Activated naive CD8-positive, alpha-beta T cell treated with anti-CD3 and anti-CD28 coated beads, Interleukin-2, amount 10 ng/mL, durations not matched to agents 7 days and 5 days (primary cell): Measurements from ENCODE around the gene PPM1H. TPM values are rescaled to one million over a fixed set of nuclear protein-coding genes. Genes with fewer than 3 reads are reported as not detected.
"Not testable (repeated sequence)": the region's sequence is repeated elsewhere in the genome, so short reads cannot be mapped to it uniquely, and the experiment has no call there.

ENCODE experiments used
- ATAC-seq: fragments of 150-1000 bp; cut with Tn5 transposase; one replicate; pipeline ENCODE4 v1.10.0; 2021; ENCODE audit warnings: low read depth, moderate library complexity
- POLR2A ChIA-PET: fragments of 350-600 bp; sonication (Branson Sonifier 250); formaldehyde crosslinking; loops from one replicate; lab custom pipeline; 2021; ENCODE audit warnings: antibody characterized with exemption; lab: Charles Lee
- DNase-seq: peaks from one replicate; pipeline ENCODE4 v3.0.0; 2021
- H3K27ac Mint-ChIP-seq: one replicate; pipeline ENCODE4 v1.8.0; 2022; ENCODE audit warnings: mild to moderate bottlenecking, mixed read lengths
- H3K27me3 Mint-ChIP-seq: one replicate; pipeline ENCODE4 v1.8.0; 2022; ENCODE audit warnings: mild to moderate bottlenecking, moderate library complexity, mixed read lengths
- H3K36me3 Mint-ChIP-seq: one replicate; pipeline ENCODE4 v1.8.0; 2021; ENCODE audit warnings: mild to moderate bottlenecking, mixed read lengths
- H3K4me1 Mint-ChIP-seq: one replicate; pipeline ENCODE4 v1.8.0; 2021; ENCODE audit warnings: mixed read lengths
- H3K4me3 Mint-ChIP-seq: one replicate; pipeline ENCODE4 v1.8.0; 2022; ENCODE audit warnings: mild to moderate bottlenecking, moderate library complexity, mixed read lengths
- H3K9me3 Mint-ChIP-seq: one replicate; pipeline ENCODE4 v1.8.0; 2021; ENCODE audit warnings: mixed read lengths
- total RNA-seq, 2 experiments: library from RNA; stranded (reverse); gene quantifications; one replicate each; pipeline ENCODE4 v1.2.3, GENCODE V29; 2021

Gene PPM1H
- total RNA-seq, 2 experiments from 2014 or later, result 0.06 TPM; not detected in 1

- H3K4me3 Mint-ChIP-seq, result no peak overlapping the region
- ATAC-seq (no peak), DNase-seq (no peak)
- no peaks in the 10 kb centered on the region for H3K36me3 Mint-ChIP-seq
- H3K4me1 Mint-ChIP-seq, result no peaks in the 10 kb centered on the region
- POLR2A ChIA-PET, result no interaction called here
- peaks cover 12% of the 10 kb centered on the region for H3K27me3 Mint-ChIP-seq
- H3K27ac Mint-ChIP-seq, result no peak overlapping the region
- H3K9me3 Mint-ChIP-seq, result no peaks in the 10 kb centered on the region
These were observed 266.2 kb downstream of the PPM1H start for GRCh38 chr12:62668782-62669181.

GRCh38 chr12:62664951-62665350 lies 270.0 kb downstream of the PPM1H start:
- ATAC-seq, H3K36me3 Mint-ChIP-seq, H3K9me3 Mint-ChIP-seq, DNase-seq, H3K27me3 Mint-ChIP-seq, POLR2A ChIA-PET, H3K4me1 Mint-ChIP-seq, H3K27ac Mint-ChIP-seq, H3K4me3 Mint-ChIP-seq: not testable (repeated sequence)

GRCh38 chr12:62660756-62661155 lies 274.2 kb downstream of the PPM1H start:
- H3K4me3 Mint-ChIP-seq, result no peak overlapping the region
- H3K27ac Mint-ChIP-seq, result no peak overlapping the region
- H3K36me3 Mint-ChIP-seq, result no peaks in the 10 kb centered on the region
- DNase-seq (no peak), ATAC-seq (no peak)
- H3K4me1 Mint-ChIP-seq, result peaks cover 2% of the 10 kb centered on the region
- H3K27me3 Mint-ChIP-seq, result peaks cover 39% of the 10 kb centered on the region
- POLR2A ChIA-PET, result no interaction called here
- H3K9me3 Mint-ChIP-seq, result no peaks in the 10 kb centered on the region

GRCh38 chr12:62659453-62660295 lies 275.3 kb downstream of the PPM1H start:
- Mint-ChIP-seq H3K9me3 (no peaks in the 10 kb centered on the region), H3K27ac (no peak overlapping the region), H3K36me3 (no peaks in the 10 kb centered on the region), H3K4me1 (peaks cover 9% of the 10 kb centered on the region), H3K4me3 (no peak overlapping the region), H3K27me3 (peaks cover 47% of the 10 kb centered on the region)
- POLR2A ChIA-PET, result no interaction called here
- no peak for ATAC-seq
- DNase-seq, result no peak

GRCh38 chr12:62658910-62659309 lies 276.0 kb downstream of the PPM1H start:
- DNase-seq (no peak), ATAC-seq (no peak)
- POLR2A ChIA-PET, result no interaction called here
- Mint-ChIP-seq H3K9me3 (no peaks in the 10 kb centered on the region), H3K36me3 (no peaks in the 10 kb centered on the region), H3K27me3 (peaks cover 50% of the 10 kb centered on the region), H3K27ac (no peak overlapping the region), H3K4me3 (no peak overlapping the region), H3K4me1 (peaks cover 17% of the 10 kb centered on the region)

- no peaks in the 10 kb centered on the region for H3K9me3 Mint-ChIP-seq
- peaks cover 63% of the 10 kb centered on the region for H3K27me3 Mint-ChIP-seq
- H3K36me3 Mint-ChIP-seq, result no peaks in the 10 kb centered on the region
- H3K27ac Mint-ChIP-seq, result no peak overlapping the region
- DNase-seq, result no peak
- no peak overlapping the region for H3K4me3 Mint-ChIP-seq
- H3K4me1 Mint-ChIP-seq, result peaks cover 17% of the 10 kb centered on the region
- no peak for ATAC-seq
- POLR2A ChIA-PET, result no interaction called here
These were observed 277.7 kb downstream of the PPM1H start for GRCh38 chr12:62657363-62657632.

GRCh38 chr12:62656591-62657362 lies 278.2 kb downstream of the PPM1H start:
- Mint-ChIP-seq H3K9me3 (no peaks in the 10 kb centered on the region), H3K27me3 (peaks cover 66% of the 10 kb centered on the region), H3K4me3 (no peak overlapping the region), H3K27ac (no peak overlapping the region), H3K4me1 (peaks cover 17% of the 10 kb centered on the region), H3K36me3 (peaks cover 1% of the 10 kb centered on the region)
- ATAC-seq (no peak), DNase-seq (no peak)
- POLR2A ChIA-PET, result interaction anchor here (0.6 kb wide), 1 partner anchor 53 kb away, joined by 3 read pairs; no protein-coding TSS in a partner anchor

GRCh38 chr12:62655666-62656151 lies 279.2 kb downstream of the PPM1H start:
- Mint-ChIP-seq H3K4me1 (peaks cover 17% of the 10 kb centered on the region), H3K9me3 (no peaks in the 10 kb centered on the region), H3K36me3 (peaks cover 5% of the 10 kb centered on the region), H3K27ac (no peak overlapping the region), H3K27me3 (peaks cover 69% of the 10 kb centered on the region), H3K4me3 (no peak overlapping the region)
- POLR2A ChIA-PET, result no interaction called here
- ATAC-seq (no peak), DNase-seq (no peak)

GRCh38 chr12:62654326-62655241 lies 280.4 kb downstream of the PPM1H start:
- ATAC-seq, result peak; percentile 76
- POLR2A ChIA-PET, result no interaction called here
- Mint-ChIP-seq H3K9me3 (no peaks in the 10 kb centered on the region), H3K4me3 (peak overlapping the region; percentile 70), H3K27ac (no peak overlapping the region), H3K4me1 (peaks cover 17% of the 10 kb centered on the region), H3K27me3 (peaks cover 63% of the 10 kb centered on the region), H3K36me3 (peaks cover 5% of the 10 kb centered on the region)
- DNase-seq, result peak; percentile 31

GRCh38 chr12:62653740-62654139 lies 281.2 kb downstream of the PPM1H start:
- H3K27me3 Mint-ChIP-seq, result peaks cover 60% of the 10 kb centered on the region
- H3K4me1 Mint-ChIP-seq, result peaks cover 17% of the 10 kb centered on the region
- H3K9me3 Mint-ChIP-seq, result no peaks in the 10 kb centered on the region
- H3K36me3 Mint-ChIP-seq, result peaks cover 5% of the 10 kb centered on the region
- POLR2A ChIA-PET, result no interaction called here
- no peak overlapping the region for H3K4me3 Mint-ChIP-seq
- DNase-seq (no peak), ATAC-seq (no peak)
- H3K27ac Mint-ChIP-seq, result no peak overlapping the region

GRCh38 chr12:62653304-62653703 lies 281.6 kb downstream of the PPM1H start:
- peaks cover 58% of the 10 kb centered on the region for H3K27me3 Mint-ChIP-seq
- peaks cover 5% of the 10 kb centered on the region for H3K36me3 Mint-ChIP-seq
- H3K9me3 Mint-ChIP-seq, result no peaks in the 10 kb centered on the region
- H3K27ac Mint-ChIP-seq, result no peak overlapping the region
- H3K4me1 Mint-ChIP-seq, result peaks cover 17% of the 10 kb centered on the region
- H3K4me3 Mint-ChIP-seq, result no peak overlapping the region
- POLR2A ChIA-PET, result no interaction called here
- DNase-seq, result no peak
- no peak for ATAC-seq

- Mint-ChIP-seq H3K36me3 (peaks cover 5% of the 10 kb centered on the region), H3K4me3 (no peak overlapping the region), H3K4me1 (peaks cover 16% of the 10 kb centered on the region), H3K27me3 (peaks cover 51% of the 10 kb centered on the region), H3K9me3 (no peaks in the 10 kb centered on the region), H3K27ac (no peak overlapping the region)
- DNase-seq (no peak), ATAC-seq (no peak)
- POLR2A ChIA-PET, result interaction anchor here (1.2 kb wide), 1 partner anchor 48 kb away, joined by 3 read pairs; no protein-coding TSS in a partner anchor
These were observed 283.8 kb downstream of the PPM1H start for GRCh38 chr12:62651138-62651537.
